PC-3 (cell line): ENCODE data around the gene PHF8. TPM values are rescaled to one million over a fixed set of nuclear protein-coding genes. Genes with fewer than 3 reads are reported as not detected.

Experiments used
- ATAC-seq: fragments of 200-7000 bp; cut with Tn5 transposase; 2 replicates; pipeline ENCODE4 v1.9.1; 2020; ENCODE audit warnings: mild to moderate bottlenecking, moderate library complexity
- BruUV-seq: library from RNA; stranded (reverse); fragments of 400-500 nt; replicated peaks from 2 replicates; lab custom pipeline; 2021; lab: Mats Ljungman, UMichigan
- CTCF ChIA-PET: fragments of 300-600 bp; sonication (Branson Sonifier 250); formaldehyde crosslinking; loops from one replicate; lab custom pipeline; 2022; ENCODE audit warnings: antibody characterized with exemption; lab: Charles Lee
- POLR2A ChIA-PET: fragments of 300-600 bp; sonication (Branson Sonifier 250); formaldehyde crosslinking; loops from one replicate; lab custom pipeline; 2022; ENCODE audit warnings: antibody characterized with exemption; ENCODE audit not compliant: unreplicated experiment; lab: Charles Lee
- DNase-seq: peaks from one replicate; pipeline ENCODE4 v3.0.0-alpha.2; 2015
- H2AFZ ChIP-seq: fragments of 300-600 bp; sonication (generic); 2 replicates; pipeline ENCODE4 v1.6.0; 2016; ENCODE audit warnings: antibody characterized with exemption, low read length
- H3F3A ChIP-seq: fragments of 300-600 bp; sonication (generic); one replicate; pipeline ENCODE4 v1.6.0; 2017; ENCODE audit warnings: antibody characterized with exemption, low read length, control low read depth, mild to moderate bottlenecking; ENCODE audit not compliant: unreplicated experiment
- H3K27ac ChIP-seq: fragments of 300-600 bp; sonication (generic); 2 replicates; pipeline ENCODE4 v1.5.1; 2016; ENCODE audit warnings: mild to moderate bottlenecking, low read length
- H3K27me3 ChIP-seq: fragments of 300-600 bp; sonication (generic); 2 replicates; pipeline ENCODE4 v1.6.1; 2016; ENCODE audit warnings: low read length, mixed read lengths
- H3K36me3 ChIP-seq: fragments of 300-600 bp; sonication (generic); 2 replicates; pipeline ENCODE4 v1.6.1; 2016; ENCODE audit warnings: low read depth, mixed run types, low read length, mixed read lengths
- H3K4me1 ChIP-seq: fragments of 300-600 bp; sonication (generic); 2 replicates; pipeline ENCODE4 v1.5.1; 2016; ENCODE audit warnings: low read length; ENCODE audit not compliant: insufficient read depth
- H3K4me2 ChIP-seq: fragments of 300-600 bp; sonication (generic); 2 replicates; pipeline ENCODE4 v1.6.0; 2016; ENCODE audit warnings: low read length
- H3K4me3 ChIP-seq: fragments of 300-600 bp; sonication (generic); 2 replicates; pipeline ENCODE4 v1.5.1; 2016; ENCODE audit warnings: mild to moderate bottlenecking, low read length, mixed read lengths
- H3K79me2 ChIP-seq: fragments of 300-600 bp; sonication (generic); 2 replicates; pipeline ENCODE4 v1.6.1; 2017; ENCODE audit warnings: low read length, mixed read lengths
- H3K9ac ChIP-seq: fragments of 300-600 bp; sonication (generic); 2 replicates; pipeline ENCODE4 v1.6.0; 2016; ENCODE audit warnings: mild to moderate bottlenecking, low read length
- H3K9me2 ChIP-seq: fragments of 300-600 bp; sonication (generic); replicated peaks from 2 replicates; pipeline ENCODE4 v1.6.1; 2016; ENCODE audit warnings: mixed run types, low read length, mixed read lengths
- H3K9me3 ChIP-seq: fragments of 300-600 bp; sonication (generic); 2 replicates; pipeline ENCODE4 v1.6.1; 2016; ENCODE audit warnings: low read length, mixed read lengths
- H4K20me1 ChIP-seq: fragments of 300-600 bp; sonication (generic); 2 replicates; pipeline ENCODE4 v1.6.1; 2016; ENCODE audit warnings: low read length, mixed read lengths
- EZH2 ChIP-seq: fragments of 300-600 bp; sonication (generic); IDR thresholded peaks from one replicate; pipeline ENCODE4 v1.6.1; 2017; ENCODE audit warnings: antibody characterized with exemption, mild to moderate bottlenecking, low read length; ENCODE audit not compliant: unreplicated experiment
- EZH2phosphoT487 ChIP-seq: fragments of 300-600 bp; sonication (generic); IDR thresholded peaks from 2 replicates; pipeline ENCODE4 v1.6.1; 2018; ENCODE audit warnings: mild to moderate bottlenecking, antibody characterized with exemption, low read length, borderline replicate concordance
- intact Hi-C: fragments of 100-400 bp; cut with micrococcal nuclease; formaldehyde crosslinking; loops from 2 replicates; pipeline ENCODE4 v1.9.0; 2023
- total RNA-seq: library from RNA; depleted of rRNA; stranded (reverse); fragments of >200 nt; gene quantifications from 2 replicates; pipeline ENCODE4 v1.2.3, GENCODE V29; 2014
- TF ChIP-seq, protein P1 (sequence below): fragments of 300-600 bp; sonication (generic); conservative IDR thresholded peaks from 2 replicates; pipeline ENCODE4 v1.5.1; 2017; ENCODE audit warnings: antibody characterized with exemption, low read depth, mild to moderate bottlenecking, low read length

PHF8 gene
- total RNA-seq, 1 experiment from 2014 or later, result 19.4 TPM

DNA sequence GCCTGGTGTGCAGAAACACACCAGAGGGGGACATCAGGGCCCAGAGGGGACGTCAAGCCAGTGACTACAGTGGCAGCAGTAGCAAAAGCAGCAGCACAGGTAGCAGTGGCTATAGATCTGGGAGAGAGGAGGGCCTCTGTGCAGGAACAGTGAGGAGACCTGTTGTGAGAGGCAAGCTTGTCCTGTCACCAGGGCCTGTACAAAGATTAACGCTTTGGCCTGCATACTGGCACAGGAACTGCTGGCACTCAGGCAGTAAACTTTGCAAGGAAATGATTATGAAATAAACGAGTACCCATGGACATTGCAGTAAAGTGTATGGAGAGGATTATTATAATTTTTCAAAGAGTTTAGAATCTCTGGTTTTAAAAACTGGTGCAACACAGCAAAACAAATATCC lies 5.5 kb upstream of the PHF8 start:
- no peaks in the 10 kb centered on the region for H3K79me2 ChIP-seq
- ChIA-PET POLR2A (no interaction called here), CTCF (no interaction called here)
- no peaks in the 10 kb centered on the region for H4K20me1 ChIP-seq
- H3K36me3 ChIP-seq, result no peaks in the 10 kb centered on the region
- no peak overlapping the region for H3K9ac ChIP-seq
- no TSS peak for BruUV-seq
- TF ChIP-seq, protein P1, sequence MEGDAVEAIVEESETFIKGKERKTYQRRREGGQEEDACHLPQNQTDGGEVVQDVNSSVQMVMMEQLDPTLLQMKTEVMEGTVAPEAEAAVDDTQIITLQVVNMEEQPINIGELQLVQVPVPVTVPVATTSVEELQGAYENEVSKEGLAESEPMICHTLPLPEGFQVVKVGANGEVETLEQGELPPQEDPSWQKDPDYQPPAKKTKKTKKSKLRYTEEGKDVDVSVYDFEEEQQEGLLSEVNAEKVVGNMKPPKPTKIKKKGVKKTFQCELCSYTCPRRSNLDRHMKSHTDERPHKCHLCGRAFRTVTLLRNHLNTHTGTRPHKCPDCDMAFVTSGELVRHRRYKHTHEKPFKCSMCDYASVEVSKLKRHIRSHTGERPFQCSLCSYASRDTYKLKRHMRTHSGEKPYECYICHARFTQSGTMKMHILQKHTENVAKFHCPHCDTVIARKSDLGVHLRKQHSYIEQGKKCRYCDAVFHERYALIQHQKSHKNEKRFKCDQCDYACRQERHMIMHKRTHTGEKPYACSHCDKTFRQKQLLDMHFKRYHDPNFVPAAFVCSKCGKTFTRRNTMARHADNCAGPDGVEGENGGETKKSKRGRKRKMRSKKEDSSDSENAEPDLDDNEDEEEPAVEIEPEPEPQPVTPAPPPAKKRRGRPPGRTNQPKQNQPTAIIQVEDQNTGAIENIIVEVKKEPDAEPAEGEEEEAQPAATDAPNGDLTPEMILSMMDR, result no peak
- TF ChIP-seq EZH2phosphoT487 (no peak), EZH2 (no peak)
- H3K4me2 ChIP-seq, result no peak overlapping the region
- H3F3A ChIP-seq, result no peaks in the 10 kb centered on the region
- no peaks in the 10 kb centered on the region for H3K9me2 ChIP-seq
- DNase-seq (no peak), ATAC-seq (no peak)
- H3K9me3 ChIP-seq, result no peaks in the 10 kb centered on the region
- H3K27me3 ChIP-seq, result no peaks in the 10 kb centered on the region
- peaks cover 13% of the 10 kb centered on the region for H3K4me1 ChIP-seq
- H3K4me3 ChIP-seq, result no peak overlapping the region
- H2AFZ ChIP-seq, result no peak overlapping the region
- no peak overlapping the region for H3K27ac ChIP-seq
- intact Hi-C loops, result loop anchor here (10.0 kb wide), 1 partner anchor 955 kb away; the partner anchor contains the start of gene APEX2

DNA sequence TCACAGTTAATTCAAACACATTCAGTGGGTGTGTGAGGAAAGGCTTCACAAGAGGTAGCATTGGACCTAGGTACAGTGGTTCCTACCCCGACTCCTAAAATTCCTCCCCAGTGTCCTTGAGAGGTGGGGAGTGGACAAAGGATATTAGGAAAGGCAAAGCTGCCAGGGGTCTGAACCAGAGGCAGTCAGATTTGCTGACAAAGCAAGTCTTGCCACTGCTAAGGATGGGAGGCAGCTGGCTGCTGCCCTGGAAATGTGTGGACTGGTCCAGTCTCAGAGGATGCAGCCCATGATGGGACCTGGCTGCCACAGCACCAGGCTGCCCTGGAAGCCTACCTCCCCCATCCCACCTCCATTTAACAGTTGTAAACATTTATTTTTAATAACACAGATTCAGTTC lies 4.1 kb upstream of the PHF8 start:
- Histone ChIP-seq H3K36me3 (no peaks in the 10 kb centered on the region), H3K79me2 (peaks cover 3% of the 10 kb centered on the region), H3K4me3 (no peak overlapping the region), H3K4me1 (peaks cover 15% of the 10 kb centered on the region), H3K9me3 (no peaks in the 10 kb centered on the region), H3K4me2 (no peak overlapping the region), H3K27me3 (no peaks in the 10 kb centered on the region), H2AFZ (no peak overlapping the region), H3F3A (no peaks in the 10 kb centered on the region), H3K9me2 (no peaks in the 10 kb centered on the region), H4K20me1 (no peaks in the 10 kb centered on the region), H3K9ac (no peak overlapping the region), H3K27ac (no peak overlapping the region)
- POLR2A ChIA-PET, result no interaction called here
- TF ChIP-seq, protein P1, result no peak
- no peak for TF ChIP-seq EZH2
- TF ChIP-seq EZH2phosphoT487, result no peak
- intact Hi-C loops, result loop anchor here (10.0 kb wide), 1 partner anchor 956 kb away; the partner anchor contains the start of gene APEX2
- no peak for ATAC-seq
- CTCF ChIA-PET, result no interaction called here
- no TSS peak for BruUV-seq
- no peak for DNase-seq

DNA sequence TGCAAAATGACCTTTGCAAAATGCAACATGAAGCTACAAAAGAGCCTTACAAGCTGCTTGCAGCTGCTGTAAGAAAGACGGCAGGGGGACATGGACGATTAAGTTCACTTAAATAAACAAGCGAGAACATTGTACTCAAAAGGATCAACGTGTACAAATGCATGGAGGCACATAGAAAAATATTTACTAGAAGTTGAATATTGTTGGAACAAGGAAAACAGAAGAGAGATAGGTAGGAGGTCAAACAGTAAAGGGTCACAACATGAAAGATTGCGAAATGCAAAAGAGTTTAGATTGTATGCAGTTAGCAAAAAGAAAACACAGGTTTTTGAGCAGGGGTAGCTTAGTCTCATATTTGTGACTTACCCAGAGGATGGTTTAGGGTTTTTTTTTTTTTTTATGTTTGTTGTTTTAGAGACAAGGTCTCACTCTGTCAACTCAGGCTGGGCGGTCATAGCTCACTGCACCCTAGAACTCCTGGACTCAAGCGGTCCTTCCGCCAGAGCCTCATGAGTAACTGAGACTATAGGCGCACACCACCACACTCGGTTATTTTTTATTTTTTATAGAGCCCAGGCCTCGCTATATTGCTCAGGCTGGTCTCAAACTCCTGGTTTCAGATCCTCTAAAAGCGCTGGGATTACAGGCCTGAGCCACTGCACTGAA lies 1.4 kb upstream of the PHF8 start:
- Histone ChIP-seq H3K79me2 (peaks cover 26% of the 10 kb centered on the region), H3K9me2 (no peaks in the 10 kb centered on the region), H3K9me3 (no peaks in the 10 kb centered on the region), H4K20me1 (no peaks in the 10 kb centered on the region), H3K4me1 (peaks cover 24% of the 10 kb centered on the region), H3K27ac (peak overlapping the region; percentile 94; the same call in 1 of the 2 replicates), H3K9ac (no peak overlapping the region), H3K4me3 (peak overlapping the region; percentile 83; the same call in 1 of the 2 replicates), H2AFZ (no peak overlapping the region), H3K27me3 (no peaks in the 10 kb centered on the region), H3K4me2 (peak overlapping the region; percentile 87), H3F3A (no peaks in the 10 kb centered on the region), H3K36me3 (peaks cover 8% of the 10 kb centered on the region)
- no peak for TF ChIP-seq EZH2
- TF ChIP-seq, protein P1, result no peak
- TF ChIP-seq EZH2phosphoT487, result no peak
- intact Hi-C loops, result loop anchor here (10.0 kb wide), 1 partner anchor 959 kb away; the partner anchor contains the start of gene APEX2
- DNase-seq (no peak), ATAC-seq (no peak)
- POLR2A ChIA-PET, result no interaction called here
- CTCF ChIA-PET, result no interaction called here
- no TSS peak for BruUV-seq
